WTC11 (cell line): ENCODE results near the gene EFCAB14. TPM values are rescaled to one million over a fixed set of nuclear protein-coding genes. Genes with fewer than 3 reads are reported as not detected.

Experiments used
- ATAC-seq: fragments of 200-7000 bp; cut with Tn5 transposase; 2 replicates; pipeline ENCODE4 v1.10.0; 2021; ENCODE audit warnings: mild to moderate bottlenecking, moderate library complexity
- CTCF ChIA-PET: fragments of 300-600 bp; sonication (Branson Sonifier 250); formaldehyde crosslinking; loops from one replicate; lab custom pipeline; 2021; ENCODE audit warnings: antibody characterized with exemption; lab: Charles Lee
- POLR2A ChIA-PET: fragments of 350-600 bp; sonication (Branson Sonifier 250); formaldehyde crosslinking; loops from one replicate; lab custom pipeline; 2021; ENCODE audit warnings: antibody characterized with exemption; lab: Charles Lee
- DNase-seq: peaks from one replicate; pipeline ENCODE4 v3.0.0; 2021; ENCODE audit warnings: low spot score
- H3K27ac Mint-ChIP-seq: 2 replicates; pipeline ENCODE4 v1.8.0; 2021; ENCODE audit warnings: mixed read lengths
- H3K27me3 Mint-ChIP-seq: 2 replicates; pipeline ENCODE4 v1.8.0; 2021; ENCODE audit warnings: low read depth, mild to moderate bottlenecking, moderate library complexity, mixed read lengths
- H3K36me3 Mint-ChIP-seq: 2 replicates; pipeline ENCODE4 v1.8.0; 2021; ENCODE audit warnings: mixed read lengths
- H3K4me1 Mint-ChIP-seq: 2 replicates; pipeline ENCODE4 v1.8.0; 2022; ENCODE audit warnings: mixed read lengths
- H3K4me3 Mint-ChIP-seq: 2 replicates; pipeline ENCODE4 v1.8.0; 2021; ENCODE audit warnings: mild to moderate bottlenecking, moderate library complexity, mixed read lengths
- H3K9me3 Mint-ChIP-seq: 2 replicates; pipeline ENCODE4 v1.8.0; 2021; ENCODE audit warnings: mixed read lengths
- E2F5 ChIP-seq: sonication (generic); formaldehyde crosslinking; IDR thresholded peaks from 2 replicates; pipeline ENCODE4 v1.8.1; 2022; ENCODE audit warnings: mild to moderate bottlenecking, moderate library complexity, missing genetic modification reagents
- ELF4 ChIP-seq: sonication (generic); formaldehyde crosslinking; IDR thresholded peaks from 2 replicates; pipeline ENCODE4 v1.8.1; 2022; ENCODE audit warnings: low read depth, mild to moderate bottlenecking, moderate library complexity, missing genetic modification reagents
- EMX1 ChIP-seq: fragments of 250-450 bp; sonication (Bioruptor Pico); IDR thresholded peaks from 2 replicates; pipeline ENCODE4 v1.8.0; 2021; ENCODE audit warnings: mild to moderate bottlenecking
- GABPB1 ChIP-seq: sonication (generic); formaldehyde crosslinking; IDR thresholded peaks from 2 replicates; pipeline ENCODE4 v1.8.1; 2023; ENCODE audit warnings: mild to moderate bottlenecking, missing genetic modification reagents
- GRHL2 ChIP-seq: fragments of 250-450 bp; sonication (Bioruptor Pico); IDR thresholded peaks from 2 replicates; pipeline ENCODE4 v1.8.0; 2022; ENCODE audit warnings: mild to moderate bottlenecking, moderate library complexity; ENCODE audit not compliant: insufficient replicate concordance, severe bottlenecking
- GTF2I ChIP-seq: fragments of 250-450 bp; sonication (Bioruptor Pico); conservative IDR thresholded peaks from 2 replicates; pipeline ENCODE4 v1.4.0; 2021; ENCODE audit warnings: mild to moderate bottlenecking
- IRF2 ChIP-seq: sonication (generic); formaldehyde crosslinking; IDR thresholded peaks from 2 replicates; pipeline ENCODE4 v1.8.0; 2022; ENCODE audit warnings: low read depth, missing genetic modification reagents, borderline replicate concordance
- JUN ChIP-seq: sonication (generic); formaldehyde crosslinking; IDR thresholded peaks from 2 replicates; pipeline ENCODE4 v1.8.0; 2023; ENCODE audit warnings: mild to moderate bottlenecking, missing genetic modification reagents
- KAT7 ChIP-seq: sonication (generic); formaldehyde crosslinking; IDR thresholded peaks from 2 replicates; pipeline ENCODE4 v1.8.1; 2023; ENCODE audit warnings: missing genetic modification reagents, mild to moderate bottlenecking, borderline replicate concordance
- MAX ChIP-seq: sonication (generic); formaldehyde crosslinking; IDR thresholded peaks from 2 replicates; pipeline ENCODE4 v1.8.0; 2022; ENCODE audit warnings: mild to moderate bottlenecking, missing genetic modification reagents
- MYBL2 ChIP-seq: sonication (generic); formaldehyde crosslinking; IDR thresholded peaks from 2 replicates; pipeline ENCODE4 v1.8.1; 2023; ENCODE audit warnings: mild to moderate bottlenecking, moderate library complexity, missing genetic modification reagents
- NFE2L1 ChIP-seq: sonication (generic); formaldehyde crosslinking; IDR thresholded peaks from 2 replicates; pipeline ENCODE4 v1.8.1; 2023; ENCODE audit warnings: missing genetic modification reagents
- NR2C2 ChIP-seq: sonication (generic); formaldehyde crosslinking; IDR thresholded peaks from 2 replicates; pipeline ENCODE4 v1.8.0; 2022; ENCODE audit warnings: mild to moderate bottlenecking, missing genetic modification reagents
- NR3C1 ChIP-seq: sonication (generic); formaldehyde crosslinking; conservative IDR thresholded peaks from 2 replicates; pipeline ENCODE4 v1.8.1; 2023; ENCODE audit warnings: low read depth, mild to moderate bottlenecking, missing genetic modification reagents
- PRRX2 ChIP-seq: fragments of 250-450 bp; sonication (Bioruptor Pico); IDR thresholded peaks from 2 replicates; pipeline ENCODE4 v1.8.0; 2021; ENCODE audit warnings: mild to moderate bottlenecking
- SMAD3 ChIP-seq: sonication (generic); formaldehyde crosslinking; IDR thresholded peaks from 2 replicates; pipeline ENCODE4 v1.8.0; 2022; ENCODE audit warnings: missing genetic modification reagents, mild to moderate bottlenecking, borderline replicate concordance
- TEAD4 ChIP-seq: sonication (generic); formaldehyde crosslinking; IDR thresholded peaks from 2 replicates; pipeline ENCODE4 v1.8.0; 2022; ENCODE audit warnings: mild to moderate bottlenecking, missing genetic modification reagents
- ZBTB21 ChIP-seq: sonication (generic); formaldehyde crosslinking; IDR thresholded peaks from 2 replicates; pipeline ENCODE4 v1.8.1; 2023; ENCODE audit warnings: mild to moderate bottlenecking, missing genetic modification reagents, borderline replicate concordance
- ZNF396 ChIP-seq: fragments of 250-450 bp; sonication (Bioruptor Pico); IDR thresholded peaks from 2 replicates; pipeline ENCODE4 v1.8.0; 2021; ENCODE audit warnings: mild to moderate bottlenecking, moderate library complexity, borderline replicate concordance
- ZNF416 ChIP-seq: fragments of 250-450 bp; sonication (Bioruptor Pico); IDR thresholded peaks from 2 replicates; pipeline ENCODE4 v1.9.0; 2021; ENCODE audit warnings: mild to moderate bottlenecking, inconsistent platforms
- total RNA-seq: library from RNA; stranded (reverse); gene quantifications from 3 replicates; pipeline ENCODE4 v1.2.3, GENCODE V29; 2021
- TF ChIP-seq, protein P1 (sequence below): fragments of 200-600 bp; IDR thresholded peaks from 2 replicates; pipeline ENCODE4 v1.8.0; 2022; ENCODE audit warnings: antibody characterized with exemption
- TF ChIP-seq, protein P2 (sequence below): sonication (generic); formaldehyde crosslinking; IDR thresholded peaks from 2 replicates; pipeline ENCODE4 v1.8.1; 2022; ENCODE audit warnings: low read depth, missing genetic modification reagents, borderline replicate concordance
- TF ChIP-seq, protein P3 (sequence below): fragments of 250-450 bp; sonication (Bioruptor Pico); IDR thresholded peaks from 2 replicates; pipeline ENCODE4 v1.9.0; 2021; ENCODE audit warnings: mild to moderate bottlenecking
- TF ChIP-seq, protein P4 (sequence below): sonication (generic); formaldehyde crosslinking; IDR thresholded peaks from 2 replicates; pipeline ENCODE4 v1.8.0; 2023; ENCODE audit warnings: missing genetic modification reagents

The EFCAB14 gene
- total RNA-seq, 1 experiment from 2014 or later, result 46.2 TPM

DNA sequence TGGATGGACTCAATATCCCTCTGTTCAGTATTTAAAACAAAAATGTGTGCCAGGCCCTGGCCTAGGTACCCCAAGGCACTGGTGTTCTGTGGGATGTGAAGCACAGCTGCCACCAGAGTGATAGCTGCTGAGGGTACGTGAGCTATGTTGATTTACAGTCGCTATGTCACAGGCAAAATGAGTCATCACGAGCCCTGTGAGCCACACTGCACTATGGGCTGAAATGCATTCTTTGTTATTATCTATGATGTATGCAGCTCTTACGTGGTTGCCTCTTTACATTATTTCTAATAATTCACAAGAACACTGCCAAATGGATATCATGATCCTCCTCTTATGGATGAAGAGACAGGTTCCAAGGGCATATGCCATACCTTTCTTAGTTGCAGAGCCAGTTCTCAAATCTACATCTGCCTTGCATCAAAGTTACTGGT is 45.1 kb downstream of the EFCAB14 start:
- ATAC-seq (no peak), DNase-seq (no peak)
- CTCF ChIA-PET, result no interaction called here
- H3K9me3 Mint-ChIP-seq, result no peaks in the 10 kb centered on the region
- H3K27ac Mint-ChIP-seq, result no peak overlapping the region
- no peak overlapping the region for H3K4me3 Mint-ChIP-seq
- POLR2A ChIA-PET, result no interaction called here
- H3K4me1 Mint-ChIP-seq, result peaks cover 20% of the 10 kb centered on the region
- H3K36me3 Mint-ChIP-seq, result peaks cover 18% of the 10 kb centered on the region
- TF ChIP-seq GTF2I, result no peak
- TF ChIP-seq SMAD3, result no peak
- TF ChIP-seq, protein P1, sequence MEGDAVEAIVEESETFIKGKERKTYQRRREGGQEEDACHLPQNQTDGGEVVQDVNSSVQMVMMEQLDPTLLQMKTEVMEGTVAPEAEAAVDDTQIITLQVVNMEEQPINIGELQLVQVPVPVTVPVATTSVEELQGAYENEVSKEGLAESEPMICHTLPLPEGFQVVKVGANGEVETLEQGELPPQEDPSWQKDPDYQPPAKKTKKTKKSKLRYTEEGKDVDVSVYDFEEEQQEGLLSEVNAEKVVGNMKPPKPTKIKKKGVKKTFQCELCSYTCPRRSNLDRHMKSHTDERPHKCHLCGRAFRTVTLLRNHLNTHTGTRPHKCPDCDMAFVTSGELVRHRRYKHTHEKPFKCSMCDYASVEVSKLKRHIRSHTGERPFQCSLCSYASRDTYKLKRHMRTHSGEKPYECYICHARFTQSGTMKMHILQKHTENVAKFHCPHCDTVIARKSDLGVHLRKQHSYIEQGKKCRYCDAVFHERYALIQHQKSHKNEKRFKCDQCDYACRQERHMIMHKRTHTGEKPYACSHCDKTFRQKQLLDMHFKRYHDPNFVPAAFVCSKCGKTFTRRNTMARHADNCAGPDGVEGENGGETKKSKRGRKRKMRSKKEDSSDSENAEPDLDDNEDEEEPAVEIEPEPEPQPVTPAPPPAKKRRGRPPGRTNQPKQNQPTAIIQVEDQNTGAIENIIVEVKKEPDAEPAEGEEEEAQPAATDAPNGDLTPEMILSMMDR, result no peak
- TF ChIP-seq ZNF396 (CRISPR knock-in tag), result no peak
- no peak for TF ChIP-seq ZNF416 (CRISPR knock-in tag)
- TF ChIP-seq, protein P2, sequence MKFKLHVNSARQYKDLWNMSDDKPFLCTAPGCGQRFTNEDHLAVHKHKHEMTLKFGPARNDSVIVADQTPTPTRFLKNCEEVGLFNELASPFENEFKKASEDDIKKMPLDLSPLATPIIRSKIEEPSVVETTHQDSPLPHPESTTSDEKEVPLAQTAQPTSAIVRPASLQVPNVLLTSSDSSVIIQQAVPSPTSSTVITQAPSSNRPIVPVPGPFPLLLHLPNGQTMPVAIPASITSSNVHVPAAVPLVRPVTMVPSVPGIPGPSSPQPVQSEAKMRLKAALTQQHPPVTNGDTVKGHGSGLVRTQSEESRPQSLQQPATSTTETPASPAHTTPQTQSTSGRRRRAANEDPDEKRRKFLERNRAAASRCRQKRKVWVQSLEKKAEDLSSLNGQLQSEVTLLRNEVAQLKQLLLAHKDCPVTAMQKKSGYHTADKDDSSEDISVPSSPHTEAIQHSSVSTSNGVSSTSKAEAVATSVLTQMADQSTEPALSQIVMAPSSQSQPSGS (CRISPR knock-in tag), result no peak
- no peak for TF ChIP-seq GRHL2 (CRISPR knock-in tag)
- no peaks in the 10 kb centered on the region for H3K27me3 Mint-ChIP-seq

- Mint-ChIP-seq H3K27me3 (no peaks in the 10 kb centered on the region), H3K36me3 (peaks cover 9% of the 10 kb centered on the region), H3K9me3 (no peaks in the 10 kb centered on the region), H3K4me3 (no peak overlapping the region), H3K27ac (peak overlapping the region; percentile 63; the same call in 1 of the 2 replicates), H3K4me1 (peaks cover 17% of the 10 kb centered on the region)
- no peak for TF ChIP-seq E2F5 (CRISPR knock-in tag)
- no peak for TF ChIP-seq PRRX2 (CRISPR knock-in tag)
- TF ChIP-seq ELF4, result no peak
- CTCF ChIA-PET, result no interaction called here
- DNase-seq (no peak), ATAC-seq (no peak)
- POLR2A ChIA-PET, result interaction anchor here (0.7 kb wide), 1 partner anchor 53 kb away, joined by 4 read pairs; no protein-coding TSS in a partner anchor
These were observed 46.2 kb downstream of the EFCAB14 start for GRCh38 chr1:46672696-46673095.

GRCh38 chr1:46671554-46671953 is 47.4 kb downstream of the EFCAB14 start, which contains the start of gene TEX38:
Gene TEX38, plus strand, starts transcription at chr1:46671854. Its CDS starts 81 bp downstream, at chr1:46671935.
- no peak within 1 kb of the TSS for H3K4me3 Mint-ChIP-seq
- H3K9me3 Mint-ChIP-seq, result no peaks in the 10 kb centered on the region
- H3K36me3 Mint-ChIP-seq, result peaks cover 4% of the 10 kb centered on the region; the same call in 1 of the 2 replicates
- CTCF ChIA-PET, result interaction anchor here (1.5 kb wide), 1 partner anchor 225 kb away, joined by 3 read pairs; no protein-coding TSS in a partner anchor
- POLR2A ChIA-PET, result interaction anchor here (0.7 kb wide), 1 partner anchor 58 kb away, joined by 3 read pairs; no protein-coding TSS in a partner anchor
- no peak for DNase-seq
- TF ChIP-seq KAT7 (CRISPR knock-in tag) (no peak), ZBTB21 (no peak), EMX1 (CRISPR knock-in tag) (no peak), NR3C1 (CRISPR knock-in tag) (no peak), MAX (CRISPR knock-in tag) (no peak), NFE2L1 (CRISPR knock-in tag) (no peak), ZNF416 (CRISPR knock-in tag) (no peak), JUN (CRISPR knock-in tag) (no peak), GABPB1 (no peak), SMAD3 (no peak), MYBL2 (no peak), NR2C2 (CRISPR knock-in tag) (no peak), TEAD4 (no peak), IRF2 (CRISPR knock-in tag) (no peak)
- TF ChIP-seq, protein P3, sequence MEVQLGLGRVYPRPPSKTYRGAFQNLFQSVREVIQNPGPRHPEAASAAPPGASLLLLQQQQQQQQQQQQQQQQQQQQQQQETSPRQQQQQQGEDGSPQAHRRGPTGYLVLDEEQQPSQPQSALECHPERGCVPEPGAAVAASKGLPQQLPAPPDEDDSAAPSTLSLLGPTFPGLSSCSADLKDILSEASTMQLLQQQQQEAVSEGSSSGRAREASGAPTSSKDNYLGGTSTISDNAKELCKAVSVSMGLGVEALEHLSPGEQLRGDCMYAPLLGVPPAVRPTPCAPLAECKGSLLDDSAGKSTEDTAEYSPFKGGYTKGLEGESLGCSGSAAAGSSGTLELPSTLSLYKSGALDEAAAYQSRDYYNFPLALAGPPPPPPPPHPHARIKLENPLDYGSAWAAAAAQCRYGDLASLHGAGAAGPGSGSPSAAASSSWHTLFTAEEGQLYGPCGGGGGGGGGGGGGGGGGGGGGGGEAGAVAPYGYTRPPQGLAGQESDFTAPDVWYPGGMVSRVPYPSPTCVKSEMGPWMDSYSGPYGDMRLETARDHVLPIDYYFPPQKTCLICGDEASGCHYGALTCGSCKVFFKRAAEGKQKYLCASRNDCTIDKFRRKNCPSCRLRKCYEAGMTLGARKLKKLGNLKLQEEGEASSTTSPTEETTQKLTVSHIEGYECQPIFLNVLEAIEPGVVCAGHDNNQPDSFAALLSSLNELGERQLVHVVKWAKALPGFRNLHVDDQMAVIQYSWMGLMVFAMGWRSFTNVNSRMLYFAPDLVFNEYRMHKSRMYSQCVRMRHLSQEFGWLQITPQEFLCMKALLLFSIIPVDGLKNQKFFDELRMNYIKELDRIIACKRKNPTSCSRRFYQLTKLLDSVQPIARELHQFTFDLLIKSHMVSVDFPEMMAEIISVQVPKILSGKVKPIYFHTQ (CRISPR knock-in tag), result no peak
- TF ChIP-seq, protein P4, sequence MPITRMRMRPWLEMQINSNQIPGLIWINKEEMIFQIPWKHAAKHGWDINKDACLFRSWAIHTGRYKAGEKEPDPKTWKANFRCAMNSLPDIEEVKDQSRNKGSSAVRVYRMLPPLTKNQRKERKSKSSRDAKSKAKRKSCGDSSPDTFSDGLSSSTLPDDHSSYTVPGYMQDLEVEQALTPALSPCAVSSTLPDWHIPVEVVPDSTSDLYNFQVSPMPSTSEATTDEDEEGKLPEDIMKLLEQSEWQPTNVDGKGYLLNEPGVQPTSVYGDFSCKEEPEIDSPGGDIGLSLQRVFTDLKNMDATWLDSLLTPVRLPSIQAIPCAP (CRISPR knock-in tag), result no peak
- TF ChIP-seq, all 79 proteins: peak for 0
- Mint-ChIP-seq H3K27ac (peak within 1 kb of the TSS; percentile 63; the same call in 1 of the 2 replicates), H3K27me3 (no peaks in the 10 kb centered on the region; the same call in 1 of the 2 replicates), H3K4me1 (peaks cover 19% of the 10 kb centered on the region)
- no peak for ATAC-seq
